Neutrophil (primary cell): ENCODE measurements around the gene TEX19.
"Not testable (repeated sequence)": the region's sequence is repeated elsewhere in the genome, so short reads cannot be mapped to it uniquely, and the experiment has no call there.

Experiments
- H3K27ac ChIP-seq: fragments of 200-600 bp; sonication (generic); 2 replicates; pipeline ENCODE4 v1.5.1; 2016; ENCODE audit warnings: mild to moderate bottlenecking, moderate library complexity
- H3K27me3 ChIP-seq: fragments of 200-600 bp; sonication (generic); 2 replicates; pipeline ENCODE4 v1.6.0; 2016; ENCODE audit warnings: mild to moderate bottlenecking
- H3K36me3 ChIP-seq: fragments of 200-600 bp; sonication (generic); 2 replicates; pipeline ENCODE4 v1.5.1; 2017
- H3K4me1 ChIP-seq, 2 experiments: fragments of 200-600 bp in 1 of 2; sonication (generic) in 1 of 2; 1 replicate in 1 of 2; 2 replicates in 1 of 2; pipeline versions ENCODE4 v1.5.1 to v1.6.1; 2013 to 2016; ENCODE audit warnings: low read depth in 1 of 2, low read length in 1 of 2, mild to moderate bottlenecking in 1 of 2, moderate library complexity in 1 of 2; ENCODE audit not compliant: control insufficient read depth in 1 of 2, insufficient read depth in 1 of 2
- H3K4me3 ChIP-seq, 2 experiments: fragments of 200-600 bp in 1 of 2; sonication (generic) in 1 of 2; 1 replicate in 1 of 2; 2 replicates in 1 of 2; pipeline ENCODE4 v1.5.1; 2013 to 2016; ENCODE audit warnings: low read depth in 1 of 2, low read length in 1 of 2, mild to moderate bottlenecking in 1 of 2, moderate library complexity in 1 of 2
- H3K9me3 ChIP-seq: fragments of 200-600 bp; sonication (generic); 2 replicates; pipeline ENCODE4 v1.5.1; 2016
- TF ChIP-seq, protein P1 (sequence below): fragments of 200-600 bp; sonication (generic); IDR thresholded peaks from 2 replicates; pipeline ENCODE4 v1.5.1; 2016; ENCODE audit warnings: antibody characterized with exemption

The TEX19 gene

DNA sequence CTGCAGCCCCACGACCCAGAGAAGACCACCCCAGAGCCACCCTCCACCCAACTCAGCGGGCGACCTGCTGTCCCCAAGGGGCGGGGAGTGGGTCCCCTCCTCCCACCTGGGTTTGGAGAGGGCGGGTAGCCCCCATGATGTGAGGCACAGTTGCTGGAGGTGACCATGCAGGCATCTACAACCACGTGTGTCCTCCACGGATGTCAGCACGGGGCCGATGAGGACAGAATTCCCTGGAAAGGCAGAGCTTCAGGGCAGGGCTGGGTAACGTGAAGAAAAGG lies 19.6 kb downstream of the TEX19 start:
- peaks cover 91% of the 10 kb centered on the region for H3K27me3 ChIP-seq

DNA sequence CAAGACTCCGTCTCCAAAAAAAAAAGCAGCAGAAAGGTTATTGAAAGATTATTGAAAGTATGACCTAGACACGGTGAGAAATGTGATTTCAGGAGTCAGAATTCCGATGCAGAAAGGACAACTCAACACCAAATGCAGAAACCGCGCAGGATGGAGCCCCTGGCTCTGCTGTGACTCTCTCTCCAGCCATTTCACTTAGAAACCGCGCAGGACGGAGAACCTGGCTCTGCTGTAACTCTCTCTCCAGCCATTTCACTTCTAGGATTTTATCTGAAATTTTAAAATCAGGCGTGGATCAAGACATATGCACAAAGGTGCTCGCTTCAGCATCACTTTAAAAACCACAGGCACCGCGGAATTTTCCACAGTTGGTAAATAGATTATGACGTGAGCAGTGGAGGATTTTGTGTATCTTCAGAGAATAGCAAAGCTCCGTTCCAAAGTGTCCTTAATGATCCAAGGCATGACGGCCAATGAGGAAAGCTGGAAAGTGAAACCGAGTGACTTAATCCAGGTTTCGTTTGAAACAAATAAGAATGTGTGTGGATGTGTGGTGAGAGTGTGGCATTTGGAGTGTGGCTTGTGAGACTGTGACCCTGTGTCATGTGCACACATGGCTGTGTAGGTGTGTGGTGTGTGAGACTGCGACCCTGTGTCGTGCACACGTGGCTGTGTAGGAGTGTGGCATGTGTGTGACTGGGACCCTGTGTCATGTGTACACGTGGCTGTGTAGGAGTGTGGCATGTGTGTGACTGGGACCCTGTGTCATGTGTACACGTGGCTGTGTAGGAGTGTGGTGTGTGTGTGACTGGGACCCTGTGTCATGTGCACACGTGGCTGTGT lies 22.0 kb downstream of the TEX19 start:
- Histone ChIP-seq H3K4me3 (no peak overlapping the region), H3K4me1 (peaks cover 2 to 5% of the 10 kb centered on the region in 2 experiments), H3K36me3 (no peaks in the 10 kb centered on the region), H3K27me3 (peaks cover 91% of the 10 kb centered on the region), H3K9me3 (no peaks in the 10 kb centered on the region), H3K27ac (no peak overlapping the region)
- TF ChIP-seq, protein P1, sequence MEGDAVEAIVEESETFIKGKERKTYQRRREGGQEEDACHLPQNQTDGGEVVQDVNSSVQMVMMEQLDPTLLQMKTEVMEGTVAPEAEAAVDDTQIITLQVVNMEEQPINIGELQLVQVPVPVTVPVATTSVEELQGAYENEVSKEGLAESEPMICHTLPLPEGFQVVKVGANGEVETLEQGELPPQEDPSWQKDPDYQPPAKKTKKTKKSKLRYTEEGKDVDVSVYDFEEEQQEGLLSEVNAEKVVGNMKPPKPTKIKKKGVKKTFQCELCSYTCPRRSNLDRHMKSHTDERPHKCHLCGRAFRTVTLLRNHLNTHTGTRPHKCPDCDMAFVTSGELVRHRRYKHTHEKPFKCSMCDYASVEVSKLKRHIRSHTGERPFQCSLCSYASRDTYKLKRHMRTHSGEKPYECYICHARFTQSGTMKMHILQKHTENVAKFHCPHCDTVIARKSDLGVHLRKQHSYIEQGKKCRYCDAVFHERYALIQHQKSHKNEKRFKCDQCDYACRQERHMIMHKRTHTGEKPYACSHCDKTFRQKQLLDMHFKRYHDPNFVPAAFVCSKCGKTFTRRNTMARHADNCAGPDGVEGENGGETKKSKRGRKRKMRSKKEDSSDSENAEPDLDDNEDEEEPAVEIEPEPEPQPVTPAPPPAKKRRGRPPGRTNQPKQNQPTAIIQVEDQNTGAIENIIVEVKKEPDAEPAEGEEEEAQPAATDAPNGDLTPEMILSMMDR: no peak

More for the DNA sequence above, 19.6 kb downstream of the TEX19 start:
- Histone ChIP-seq H3K36me3 (no peaks in the 10 kb centered on the region), H3K4me1 (peaks cover 2 to 5% of the 10 kb centered on the region in 2 experiments), H3K9me3 (no peaks in the 10 kb centered on the region), H3K27ac (no peak overlapping the region), H3K4me3 (no peak overlapping the region)
- TF ChIP-seq, protein P1: no peak

DNA sequence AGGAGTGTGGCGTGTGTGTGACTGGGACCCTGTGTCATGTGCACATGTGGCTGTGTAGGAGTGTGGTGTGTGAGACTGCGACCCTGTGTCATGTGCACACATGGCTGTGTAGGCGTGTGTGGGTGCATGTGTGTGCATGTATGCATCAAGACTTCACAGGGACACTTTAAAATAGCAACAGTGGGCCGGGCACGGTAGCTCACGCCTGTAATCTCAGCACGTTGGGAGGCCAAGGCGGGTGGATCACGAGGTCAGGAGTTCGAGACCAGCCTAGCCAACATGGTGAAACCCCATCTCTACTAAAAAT lies 22.6 kb downstream of the TEX19 start:
- H3K4me3 ChIP-seq, H3K9me3 ChIP-seq, H3K4me1 ChIP-seq, H3K27ac ChIP-seq, H3K36me3 ChIP-seq: not testable (repeated sequence)
- peaks cover 91% of the 10 kb centered on the region for H3K27me3 ChIP-seq

DNA sequence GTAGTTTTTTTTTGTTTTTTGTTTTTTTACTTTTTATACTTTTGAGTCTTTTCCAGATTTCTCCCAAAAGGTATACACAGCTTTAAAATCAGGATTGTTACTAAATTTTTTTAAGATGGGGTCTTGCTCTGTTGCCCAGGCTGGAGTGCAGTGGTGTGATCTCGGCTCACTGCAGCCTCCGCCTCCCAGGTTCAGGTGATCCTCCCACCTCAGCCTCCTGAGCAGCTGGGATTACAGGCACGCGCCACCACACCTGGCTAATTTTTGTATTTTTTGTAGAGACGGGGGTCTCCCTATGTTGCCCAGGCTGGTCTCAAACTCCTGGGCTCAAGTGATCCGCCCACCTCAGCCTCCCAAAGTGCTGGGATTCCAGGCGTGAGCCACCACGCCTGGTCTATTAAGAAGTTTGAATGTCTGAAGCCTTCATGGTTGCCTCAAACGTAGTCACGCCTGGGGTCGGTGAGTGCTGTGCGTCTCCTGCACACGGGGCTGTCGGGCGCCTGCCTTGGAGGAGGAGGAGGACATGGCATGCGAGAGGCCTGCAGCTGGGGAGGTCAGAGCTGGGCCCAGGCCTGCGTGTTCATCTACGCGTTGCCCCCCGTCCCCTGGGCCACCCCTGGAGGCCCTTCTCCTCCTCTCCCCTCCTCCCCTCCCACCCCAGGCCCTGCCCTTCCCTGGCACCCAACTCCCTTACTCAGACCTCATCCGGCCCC lies 23.3 kb downstream of the TEX19 start:
- not testable (repeated sequence) for H3K9me3 ChIP-seq, H3K27ac ChIP-seq, H3K4me3 ChIP-seq, H3K36me3 ChIP-seq, H3K4me1 ChIP-seq
- peaks cover 95% of the 10 kb centered on the region for H3K27me3 ChIP-seq

- Histone ChIP-seq H3K9me3 (no peaks in the 10 kb centered on the region), H3K36me3 (no peaks in the 10 kb centered on the region), H3K4me3 (no peak overlapping the region), H3K27ac (no peak overlapping the region), H3K27me3 (peaks cover 95% of the 10 kb centered on the region), H3K4me1 (peaks cover 10% of the 10 kb centered on the region in 2 experiments)
- TF ChIP-seq, protein P1: no peak
Measured at GRCh38 chr17:82382933-82383255, 23.8 kb downstream of the TEX19 start.

DNA sequence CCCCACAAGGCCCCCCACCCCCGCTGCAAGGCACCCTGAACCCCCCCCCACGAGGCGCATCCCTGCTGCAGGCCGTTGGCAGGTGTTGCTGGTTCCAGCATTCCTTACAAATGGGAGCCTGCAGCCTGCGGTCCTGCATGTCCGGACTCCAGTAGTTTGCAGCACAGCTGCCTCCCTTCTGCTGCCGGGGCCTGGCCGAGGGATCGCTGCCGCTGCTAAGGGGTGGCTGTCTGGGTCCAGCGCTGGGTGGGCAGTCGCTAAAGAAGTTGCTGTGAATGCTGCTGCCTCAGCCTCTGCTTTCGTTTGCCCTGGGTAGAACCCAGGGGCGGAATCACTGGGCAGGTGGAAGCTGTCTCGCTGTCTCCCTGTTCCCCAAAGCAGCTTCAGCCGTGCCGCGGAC lies 24.4 kb downstream of the TEX19 start:
- Histone ChIP-seq H3K36me3 (no peaks in the 10 kb centered on the region), H3K4me3 (no peak overlapping the region), H3K9me3 (no peaks in the 10 kb centered on the region), H3K27ac (no peak overlapping the region), H3K4me1 (peaks cover 10% of the 10 kb centered on the region in 2 experiments), H3K27me3 (peaks cover 95% of the 10 kb centered on the region)
- TF ChIP-seq, protein P1: no peak
